Thyroid gland (tissue), 4 donors: Measurements from ENCODE around the gene FAM222A. TPM values are rescaled to one million over a fixed set of nuclear protein-coding genes. Genes with fewer than 3 reads are reported as not detected.

Experiments used
- DNase-seq, 2 donors: peaks; one replicate each; pipeline ENCODE4 v3.0.0-alpha.2; 2019
- H3K27ac ChIP-seq, 3 donors: fragments of 200-600 bp; sonication (generic); 1 replicate in 2 of 3; 2 replicates in 1 of 3; pipeline ENCODE4 v1.5.1; 2016 to 2019; ENCODE audit warnings: mild to moderate bottlenecking in 1 of 3, moderate library complexity in 1 of 3
- H3K27me3 ChIP-seq: fragments of 200-600 bp; sonication (generic); one replicate; pipeline ENCODE4 v1.5.1; 2019
- H3K36me3 ChIP-seq, 2 donors: fragments of 200-600 bp; sonication (generic); one replicate each; pipeline ENCODE4 v1.5.1; 2016 to 2019
- H3K4me1 ChIP-seq, 2 donors: fragments of 200-600 bp; sonication (generic); one replicate each; pipeline ENCODE4 v1.5.1; 2017 to 2019
- H3K4me3 ChIP-seq, 3 donors: fragments of 200-600 bp; sonication (generic); replicated peaks in 1 of 3; 1 replicate in 2 of 3; 2 replicates in 1 of 3; pipeline ENCODE4 v1.5.1; 2016; ENCODE audit warnings: mild to moderate bottlenecking in 1 of 3
- H3K9me3 ChIP-seq: fragments of 200-600 bp; sonication (generic); one replicate; pipeline ENCODE4 v1.5.1; 2017
- POLR2A ChIP-seq, 2 donors: fragments of 450-650 bp; IDR thresholded peaks; one replicate each; pipeline ENCODE4 v1.6.1; 2017; ENCODE audit warnings: antibody characterized with exemption in 2 of 2, mild to moderate bottlenecking in 2 of 2, moderate library complexity in 1 of 2
- WGBS, 2 donors: methylation state at CpG; one replicate each; pipeline ENCODE4 v1.1.5; 2017; 5-methylcytosine and 5-hydroxymethylcytosine counted together
- intact Hi-C: fragments of 100-400 bp; cut with DNase I; formaldehyde crosslinking; loops from one replicate; pipeline ENCODE4 v1.15.1; 2023
- total RNA-seq, 4 donors: library from RNA; depleted of rRNA; stranded (reverse); fragments of >200 nt; gene quantifications; one replicate each; pipeline ENCODE4 v1.2.3, GENCODE V29; 2016
- TF ChIP-seq, protein P1 (sequence below), 6 experiments: fragments of 200-600 bp in 3 of 6; fragments of 450-650 bp in 3 of 6; sonication (generic) in 3 of 6; IDR thresholded peaks; one replicate each; pipeline ENCODE4 v1.5.1; 2016 to 2019; ENCODE audit warnings: antibody characterized with exemption in 6 of 6, mild to moderate bottlenecking in 2 of 6, inconsistent platforms in 1 of 6, moderate library complexity in 1 of 6

FAM222A gene
- total RNA-seq, 4 donors from 2014 or later = 1.3 to 3.8 (median 1.9) TPM

DNA sequence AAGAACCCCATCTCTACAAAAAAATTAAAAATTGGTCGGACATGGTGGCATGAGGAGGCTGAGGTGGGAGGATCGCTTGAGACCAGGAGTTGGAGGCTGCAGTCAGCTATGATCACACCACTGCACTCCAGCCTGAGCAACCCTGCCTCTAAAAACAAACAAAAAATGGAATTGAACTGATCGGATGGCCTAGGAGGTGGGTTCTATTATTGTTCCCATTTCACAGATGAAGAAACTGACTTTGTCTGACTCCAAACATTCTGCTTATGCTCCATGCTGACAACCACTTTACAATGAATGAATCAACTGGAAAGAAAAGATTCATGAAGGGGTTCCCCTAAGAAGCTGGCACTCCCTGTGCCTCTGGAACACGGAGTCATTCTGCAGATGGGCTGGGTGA is 72.2 kb downstream of the FAM222A start:
- no peaks in the 10 kb centered on the region for H3K27me3 ChIP-seq
- no peak overlapping the region for H3K4me3 ChIP-seq
- no peaks in the 10 kb centered on the region for H3K36me3 ChIP-seq
- intact Hi-C loops = no loop called here
- H3K27ac ChIP-seq = no peak overlapping the region
- 96 to 98% methylated on average over 4 of the region's 4 CpGs for WGBS, 2 donors
- TF ChIP-seq POLR2A (IDR thresholded peaks at IDR 0.05) = no peak
- TF ChIP-seq, protein P1, sequence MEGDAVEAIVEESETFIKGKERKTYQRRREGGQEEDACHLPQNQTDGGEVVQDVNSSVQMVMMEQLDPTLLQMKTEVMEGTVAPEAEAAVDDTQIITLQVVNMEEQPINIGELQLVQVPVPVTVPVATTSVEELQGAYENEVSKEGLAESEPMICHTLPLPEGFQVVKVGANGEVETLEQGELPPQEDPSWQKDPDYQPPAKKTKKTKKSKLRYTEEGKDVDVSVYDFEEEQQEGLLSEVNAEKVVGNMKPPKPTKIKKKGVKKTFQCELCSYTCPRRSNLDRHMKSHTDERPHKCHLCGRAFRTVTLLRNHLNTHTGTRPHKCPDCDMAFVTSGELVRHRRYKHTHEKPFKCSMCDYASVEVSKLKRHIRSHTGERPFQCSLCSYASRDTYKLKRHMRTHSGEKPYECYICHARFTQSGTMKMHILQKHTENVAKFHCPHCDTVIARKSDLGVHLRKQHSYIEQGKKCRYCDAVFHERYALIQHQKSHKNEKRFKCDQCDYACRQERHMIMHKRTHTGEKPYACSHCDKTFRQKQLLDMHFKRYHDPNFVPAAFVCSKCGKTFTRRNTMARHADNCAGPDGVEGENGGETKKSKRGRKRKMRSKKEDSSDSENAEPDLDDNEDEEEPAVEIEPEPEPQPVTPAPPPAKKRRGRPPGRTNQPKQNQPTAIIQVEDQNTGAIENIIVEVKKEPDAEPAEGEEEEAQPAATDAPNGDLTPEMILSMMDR (IDR thresholded peaks at IDR 0.05) = no peak
- H3K4me1 ChIP-seq = no peaks in the 10 kb centered on the region
- H3K9me3 ChIP-seq = no peaks in the 10 kb centered on the region
- no peak for DNase-seq

DNA sequence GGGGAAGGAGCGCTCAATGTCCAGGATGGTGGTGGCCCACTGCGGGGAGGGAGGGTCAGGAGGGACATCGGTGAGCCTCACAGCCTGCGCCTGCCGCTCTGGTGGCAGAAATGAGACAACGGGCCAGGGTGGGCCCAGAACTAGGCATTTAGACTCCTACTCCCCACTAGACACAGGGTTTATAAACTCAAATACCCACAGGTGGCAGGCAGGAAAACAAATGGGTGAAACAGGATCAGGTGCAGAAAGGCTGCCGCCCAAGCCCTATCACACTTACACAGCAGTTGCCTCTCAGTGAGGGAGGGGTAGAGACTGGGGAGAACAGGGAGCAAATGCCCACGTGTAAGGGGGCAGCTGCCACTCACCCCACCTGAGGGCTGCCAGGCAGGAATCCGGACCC is 73.2 kb downstream of the FAM222A start:
- Histone ChIP-seq H3K27me3 (no peaks in the 10 kb centered on the region), H3K27ac (no peak overlapping the region), H3K9me3 (no peaks in the 10 kb centered on the region), H3K4me1 (no peaks in the 10 kb centered on the region), H3K36me3 (no peaks in the 10 kb centered on the region), H3K4me3 (no peak overlapping the region)
- intact Hi-C loops = no loop called here
- 88 to 91% methylated on average over 3 to 8 of the region's 9 CpGs for WGBS, 2 donors
- DNase-seq = no peak
- TF ChIP-seq, protein P1 (IDR thresholded peaks at IDR 0.05) = no peak
- no peak for TF ChIP-seq POLR2A (IDR thresholded peaks at IDR 0.05)

DNA sequence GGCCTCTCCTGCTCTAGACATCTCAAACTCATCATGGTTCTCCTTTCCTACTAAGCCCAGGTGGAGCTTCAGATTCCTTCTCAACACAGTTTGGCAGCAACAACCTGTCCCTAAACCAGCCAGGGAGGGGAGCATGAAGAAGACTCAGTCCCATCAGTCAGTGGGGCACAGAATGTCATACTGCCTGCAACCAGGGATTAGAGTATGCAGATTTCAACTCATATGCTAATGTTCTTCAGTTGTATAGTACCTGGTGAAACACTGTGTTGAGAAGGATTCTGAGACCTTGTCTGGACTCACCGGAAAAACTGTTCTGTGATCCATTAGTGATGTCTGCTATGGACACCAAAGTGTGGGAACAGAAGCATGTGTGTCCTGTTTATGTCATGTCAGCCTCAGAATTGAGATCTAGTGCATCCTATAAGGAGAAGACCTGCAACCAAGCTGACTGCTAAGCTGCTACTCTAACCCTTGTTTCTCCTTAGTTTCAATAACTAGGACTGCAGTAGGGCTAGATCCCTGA is 76.0 kb downstream of the FAM222A start:
- intact Hi-C loops = no loop called here
- Histone ChIP-seq H3K27ac (no peak overlapping the region), H3K4me1 (no peaks in the 10 kb centered on the region), H3K27me3 (no peaks in the 10 kb centered on the region), H3K36me3 (no peaks in the 10 kb centered on the region), H3K4me3 (no peak overlapping the region), H3K9me3 (no peaks in the 10 kb centered on the region)
- 94 to 100% methylated on average over 1 of the region's 1 CpG for WGBS, 2 donors
- TF ChIP-seq, protein P1 (IDR thresholded peaks at IDR 0.05) = no peak
- no peak for TF ChIP-seq POLR2A (IDR thresholded peaks at IDR 0.05)
- DNase-seq = no peak

DNA sequence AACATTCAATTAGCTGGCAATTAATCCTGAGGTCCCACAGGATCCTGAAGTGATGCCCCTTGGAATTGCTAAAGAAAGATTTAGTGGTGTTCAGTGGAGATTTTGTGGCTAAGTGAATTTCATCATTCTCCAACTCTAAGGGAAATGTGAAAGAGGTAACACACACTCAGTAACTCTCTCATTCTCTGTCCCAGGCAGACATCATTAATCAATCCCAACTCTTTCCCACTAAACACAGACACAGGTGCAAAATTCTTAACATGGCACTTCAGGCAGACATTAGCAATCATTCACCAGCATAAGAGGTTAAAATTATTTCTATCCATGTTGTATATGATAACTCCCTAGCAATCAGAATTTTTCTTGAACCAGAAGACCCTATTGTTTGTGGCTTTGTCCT is 79.4 kb downstream of the FAM222A start:
- Histone ChIP-seq H3K4me3 (no peak overlapping the region), H3K27ac (no peak overlapping the region), H3K27me3 (no peaks in the 10 kb centered on the region), H3K9me3 (no peaks in the 10 kb centered on the region), H3K36me3 (no peaks in the 10 kb centered on the region), H3K4me1 (no peaks in the 10 kb centered on the region)
- DNase-seq = no peak
- TF ChIP-seq POLR2A (IDR thresholded peaks at IDR 0.05) = no peak
- TF ChIP-seq, protein P1 (IDR thresholded peaks at IDR 0.05) = no peak
- intact Hi-C loops = no loop called here

DNA sequence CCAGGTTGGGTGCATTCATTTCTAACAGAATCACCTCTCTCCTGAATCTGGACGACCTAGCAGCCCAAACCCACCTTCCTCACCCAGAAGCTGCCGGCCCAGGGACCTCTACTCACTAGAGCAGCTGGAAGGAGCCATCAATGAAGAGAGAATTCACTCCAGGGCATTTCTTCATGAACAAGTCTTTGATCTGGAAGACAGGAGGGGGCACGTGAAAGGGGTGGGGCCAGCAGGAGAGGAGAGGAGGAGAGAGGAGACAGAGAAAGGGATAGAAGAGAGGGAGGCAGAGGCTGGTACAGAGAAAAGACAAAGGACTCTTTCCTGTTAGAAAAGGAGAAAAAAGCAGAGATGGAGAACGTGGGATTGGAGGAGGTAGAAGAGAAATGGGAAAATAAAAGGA is 79.8 kb downstream of the FAM222A start:
- H3K4me3 ChIP-seq = no peak overlapping the region
- H3K9me3 ChIP-seq = no peaks in the 10 kb centered on the region
- H3K4me1 ChIP-seq = no peaks in the 10 kb centered on the region
- no peak for DNase-seq
- intact Hi-C loops = no loop called here
- no peak for TF ChIP-seq POLR2A (IDR thresholded peaks at IDR 0.05)
- H3K36me3 ChIP-seq = no peaks in the 10 kb centered on the region
- WGBS, 2 donors = 47% methylated on average over 4 of the region's 4 CpGs
- H3K27me3 ChIP-seq = no peaks in the 10 kb centered on the region
- no peak overlapping the region for H3K27ac ChIP-seq
